Stomach (tissue), 9 donors: Measurements from ENCODE around the gene GAK. TPM values are rescaled to one million over a fixed set of nuclear protein-coding genes. Genes with fewer than 3 reads are reported as not detected.

Experiments
- DNase-seq, 2 donors: peaks; one replicate each; pipeline versions ENCODE4 v3.0.0 to v3.0.0-alpha.2; 2013 to 2019
- H3K27ac ChIP-seq, 5 donors: fragments of 200-600 bp in 4 of 5; sonication (generic) in 4 of 5; one replicate each; pipeline ENCODE4 v1.5.1; 2013 to 2019; ENCODE audit warnings: mild to moderate bottlenecking in 1 of 5, moderate library complexity in 1 of 5
- H3K27me3 ChIP-seq, 3 donors: fragments of 200-600 bp; sonication (generic); one replicate each; pipeline ENCODE4 v1.5.1; 2017 to 2019; ENCODE audit warnings: mixed run types in 1 of 3
- H3K36me3 ChIP-seq, 4 donors: fragments of 200-600 bp; sonication (generic); 1 replicate in 3 of 4; 2 replicates in 1 of 4; pipeline ENCODE4 v1.5.1; 2016 to 2019
- H3K4me1 ChIP-seq, 4 donors: fragments of 200-600 bp; sonication (generic); one replicate each; pipeline ENCODE4 v1.5.1; 2016 to 2019
- H3K4me3 ChIP-seq, 4 donors: fragments of 200-600 bp; sonication (generic) in 3 of 4; one replicate each; pipeline ENCODE4 v1.5.1; 2016 to 2019; ENCODE audit warnings: mild to moderate bottlenecking in 1 of 4
- H3K9me3 ChIP-seq, 4 donors: fragments of 200-600 bp; sonication (generic); one replicate each; pipeline ENCODE4 v1.5.1; 2016 to 2019
- CTCF ChIP-seq, 7 experiments: fragments of 450-650 bp in 4 of 7; fragments of 200-600 bp in 3 of 7; sonication (generic) in 3 of 7; IDR thresholded peaks; one replicate each; pipeline ENCODE4 v1.5.1; 2016 to 2019; ENCODE audit warnings: antibody characterized with exemption in 7 of 7, control low read depth in 2 of 7, mild to moderate bottlenecking in 1 of 7
- EP300 ChIP-seq: sonication (generic); formaldehyde crosslinking; IDR thresholded peaks from one replicate; pipeline ENCODE4 v1.6.1; 2017; ENCODE audit warnings: antibody characterized with exemption
- POLR2A ChIP-seq, 4 donors: fragments of 450-650 bp; IDR thresholded peaks; one replicate each; pipeline ENCODE4 v1.6.1; 2016; ENCODE audit warnings: antibody characterized with exemption in 4 of 4, control low read depth in 2 of 4, mild to moderate bottlenecking in 1 of 4, moderate library complexity in 1 of 4
- POLR2AphosphoS5 ChIP-seq, 3 donors: sonication (generic); formaldehyde crosslinking; IDR thresholded peaks; one replicate each; pipeline ENCODE4 v1.6.1; 2016; ENCODE audit warnings: antibody characterized with exemption in 3 of 3
- WGBS, 5 donors: extraction: QIAGEN DNeasy Blood & Tissue Kit in 3 of 5; methylation state at CpG; one replicate each; pipeline versions ENCODE4 v1.1.5 to v1.1.7; 2013 to 2018; 5-methylcytosine and 5-hydroxymethylcytosine counted together
- intact Hi-C: fragments of 100-400 bp; cut with DNase I; formaldehyde crosslinking; loops from one replicate; pipeline ENCODE4 v1.15.1; 2023; ENCODE audit warnings: low total_unique reads
- polyA plus RNA-seq, 3 donors: library from polyadenylated mRNA; stranded (reverse); fragments of 200-250 nt; gene quantifications; one replicate each; pipeline ENCODE4 v1.2.3, GENCODE V29; 2013
- total RNA-seq, 5 donors: library from RNA; depleted of rRNA; stranded (reverse); fragments of >200 nt; gene quantifications; one replicate each; pipeline versions ENCODE4 v1.1.0 to v1.2.3, GENCODE V29; 2014 to 2016
- donor health status: healthy with polysubstance abuse.
- donor health status: Bipolar disorder and iron deficiency.
- donor health status: healthy.

Gene GAK
- total and polyA plus RNA-seq, 8 donors: 71.8 to 503 (median 157) TPM

DNA sequence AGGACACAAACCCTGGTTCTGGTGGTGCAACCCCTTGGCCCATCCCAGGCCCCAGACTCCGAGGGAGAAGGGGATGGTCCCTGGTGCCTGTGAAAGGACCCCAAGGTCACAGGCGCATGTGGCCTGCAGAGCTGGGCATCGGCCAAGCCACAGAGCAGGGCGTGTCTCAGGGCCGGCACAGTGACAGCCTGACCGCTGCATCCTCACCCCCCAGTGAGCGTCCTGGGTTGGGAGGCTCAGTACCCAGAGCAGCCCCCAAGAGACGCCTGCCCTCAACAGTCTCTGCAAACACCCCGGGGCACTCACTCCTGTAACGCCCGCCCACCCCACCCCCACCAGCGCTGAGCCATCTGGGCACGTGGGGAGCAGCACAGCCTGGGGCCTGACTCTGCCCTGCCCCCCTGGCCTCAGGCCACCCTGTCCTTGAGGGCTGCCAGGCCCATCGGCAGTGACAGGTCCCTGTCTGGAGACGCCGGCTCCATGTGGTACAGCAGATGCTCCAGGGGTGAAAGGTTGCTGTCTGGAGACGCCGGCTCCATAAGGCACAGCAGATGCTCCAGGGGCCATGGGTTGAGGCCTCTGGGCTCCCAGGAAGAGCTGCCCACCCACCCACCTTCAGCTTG is 81.7 kb downstream of the GAK start:
- intact Hi-C loops: no loop called here
- no peak for TF ChIP-seq POLR2AphosphoS5 (IDR thresholded peaks at IDR 0.05)
- no peak for TF ChIP-seq POLR2A (IDR thresholded peaks at IDR 0.05)
- no peak for TF ChIP-seq EP300
- TF ChIP-seq CTCF (IDR thresholded peaks at IDR 0.05): no peak
- Histone ChIP-seq H3K9me3 (no peaks in the 10 kb centered on the region), H3K4me3 (no peak overlapping the region), H3K4me1 (no peaks in the 10 kb centered on the region), H3K27ac (no peak overlapping the region), H3K27me3 (no peaks in the 10 kb centered on the region), H3K36me3 (peaks cover 32 to 81% (median 76%) of the 10 kb centered on the region in 4 donors)
- WGBS, 5 donors: 78 to 89% (median 84%) methylated on average over 11 to 18 of the region's 18 CpGs
- no peak for DNase-seq

DNA sequence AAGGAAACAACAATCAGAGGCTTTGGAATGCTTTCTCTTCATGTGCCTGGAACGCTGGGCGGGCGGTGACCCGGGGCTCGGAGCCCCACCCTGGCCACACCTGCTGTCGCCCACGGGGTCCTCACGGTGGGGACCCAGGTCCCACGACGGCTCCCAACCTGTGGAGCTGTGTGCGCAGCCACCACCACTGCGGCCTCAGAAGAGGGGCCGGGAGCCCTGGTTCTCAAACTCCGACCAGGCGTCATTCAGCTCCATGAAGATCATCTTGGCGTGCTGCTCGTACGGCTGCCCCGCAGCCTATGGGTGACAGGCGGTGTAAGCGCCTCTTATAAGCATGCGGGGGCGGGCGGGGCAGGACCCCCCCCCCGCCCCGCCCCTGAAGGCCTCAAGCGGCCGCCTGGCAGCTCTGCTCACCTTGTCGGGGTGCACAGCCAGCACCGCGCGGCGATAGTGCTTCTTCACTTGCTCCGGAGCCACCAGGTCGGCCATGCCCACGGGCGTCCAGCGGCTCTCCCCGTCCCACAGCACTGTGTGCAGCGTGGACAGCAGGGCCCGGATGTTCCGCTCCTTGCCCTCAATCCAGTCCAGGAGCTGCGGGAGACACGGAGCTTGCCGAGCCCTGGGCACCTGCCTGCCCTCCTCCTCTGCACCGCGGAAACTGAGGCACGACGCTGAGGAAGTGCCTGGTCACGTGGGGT is 82.5 kb downstream of the GAK start:
- Histone ChIP-seq H3K4me1 (no peaks in the 10 kb centered on the region), H3K36me3 (peaks cover 32 to 73% (median 70%) of the 10 kb centered on the region in 4 donors), H3K27me3 (no peaks in the 10 kb centered on the region), H3K4me3 (no peak overlapping the region), H3K27ac (no peak overlapping the region), H3K9me3 (no peaks in the 10 kb centered on the region)
- intact Hi-C loops: no loop called here
- TF ChIP-seq POLR2AphosphoS5 (IDR thresholded peaks at IDR 0.05) (no peak), EP300 (no peak), POLR2A (IDR thresholded peaks at IDR 0.05) (no peak), CTCF (IDR thresholded peaks at IDR 0.05) (no peak)
- no peak for DNase-seq
- WGBS, 5 donors: 93 to 96% (median 94%) methylated on average over 16 to 50 of the region's 50 CpGs

DNA sequence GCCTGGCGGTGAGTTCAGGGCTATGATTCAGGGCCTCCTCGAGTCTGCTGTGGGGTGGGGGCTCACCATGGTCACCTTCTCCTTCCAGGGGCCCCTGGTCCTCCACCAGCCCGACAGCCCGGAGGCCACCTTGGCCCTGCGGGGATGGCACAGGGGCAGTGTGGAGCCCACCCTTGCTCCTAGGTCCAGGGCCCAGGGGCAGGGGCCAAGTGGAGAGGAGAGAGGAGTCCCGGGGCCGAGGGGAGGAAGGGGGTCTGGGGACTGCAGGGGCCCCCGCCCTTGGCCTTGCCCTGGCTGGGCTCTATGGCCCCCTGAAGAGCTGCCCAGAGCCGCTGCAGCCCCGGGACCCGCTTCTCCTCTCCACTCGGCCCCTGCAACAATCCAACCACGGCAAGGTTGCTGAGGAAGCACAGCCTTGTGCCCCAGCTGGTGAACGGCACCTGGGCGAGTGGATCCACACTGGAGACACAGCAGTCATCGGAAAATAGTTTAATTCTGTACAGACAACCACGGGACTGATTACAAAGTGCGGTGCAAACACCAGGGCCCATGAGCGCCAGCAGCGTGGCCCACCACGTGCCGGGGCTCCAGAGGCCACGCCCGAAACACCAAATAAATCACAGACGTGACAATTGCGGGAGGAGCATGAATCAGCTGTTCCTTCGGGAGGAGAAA is 83.2 kb downstream of the GAK start:
- H3K36me3 ChIP-seq: peaks cover 32 to 69% (median 63%) of the 10 kb centered on the region in 4 donors
- WGBS, 5 donors: 73 to 83% (median 79%) methylated on average over 17 to 27 of the region's 27 CpGs

More for the DNA sequence above, 83.2 kb downstream of the GAK start:
- Histone ChIP-seq H3K27ac (no peak overlapping the region), H3K4me3 (no peak overlapping the region), H3K9me3 (no peaks in the 10 kb centered on the region), H3K4me1 (no peaks in the 10 kb centered on the region), H3K27me3 (no peaks in the 10 kb centered on the region)
- TF ChIP-seq POLR2A (IDR thresholded peaks at IDR 0.05) (no peak), CTCF (IDR thresholded peaks at IDR 0.05) (no peak), EP300 (no peak), POLR2AphosphoS5 (IDR thresholded peaks at IDR 0.05) (no peak)
- no peak for DNase-seq
- intact Hi-C loops: no loop called here
